A549 (cell line): ENCODE measurements around the gene MED13L.

ENCODE experiments used
- BCL3 ChIP-seq: fragments of >200 bp; sonication (Bioruptor Twin); formaldehyde crosslinking; IDR thresholded peaks from 3 replicates; pipeline ENCODE4 v1.6.1; 2016
- CTCF ChIP-seq: fragments of >200 bp; sonication (Bioruptor Twin); formaldehyde crosslinking; IDR thresholded peaks from 3 replicates; pipeline ENCODE4 v1.5.1; 2016
- EP300 ChIP-seq, 2 experiments: fragments of >200 bp; sonication (Bioruptor Twin); formaldehyde crosslinking; IDR thresholded peaks; 2 replicates in 1 of 2; 3 replicates in 1 of 2; pipeline ENCODE4 v1.6.1; 2016 to 2017
- JUN ChIP-seq, 2 experiments: fragments of >200 bp; sonication (Bioruptor Twin); formaldehyde crosslinking; IDR thresholded peaks; 2 replicates in 1 of 2; 3 replicates in 1 of 2; pipeline ENCODE4 v1.6.1; 2016 to 2017
- NFE2L2 ChIP-seq: fragments of 150-350 bp; conservative IDR thresholded peaks from 2 replicates; pipeline ENCODE4 v1.6.1; 2014; ENCODE audit warnings: low read length
- NR3C1 ChIP-seq: fragments of >200 bp; sonication (Bioruptor Twin); formaldehyde crosslinking; IDR thresholded peaks from 3 replicates; pipeline ENCODE4 v1.6.1; 2017
- POLR2A ChIP-seq: IDR thresholded peaks from 2 replicates; pipeline ENCODE4 v1.6.1; 2012; ENCODE audit warnings: mild to moderate bottlenecking, low read length
- REST ChIP-seq: fragments of 200-600 bp; sonication (generic); IDR thresholded peaks from 2 replicates; pipeline ENCODE4 v1.6.1; 2016; ENCODE audit warnings: antibody characterized with exemption, mild to moderate bottlenecking, moderate library complexity

GRCh38 chr12:115956659-115957058, 320.8 kb downstream of the MED13L start:
- TF ChIP-seq CTCF (no peak), BCL3 (no peak), EP300 (IDR thresholded peaks at IDR 0.05) (no peak), JUN (IDR thresholded peaks at IDR 0.05) (no peak), REST (no peak), NFE2L2 (no peak), NR3C1 (no peak), POLR2A (no peak)
